Brain microvascular endothelial cell (primary cell): Measurements from ENCODE around the gene UQCC2.

ENCODE experiments used
- DNase-seq: peaks from one replicate; pipeline ENCODE4 v3.0.0-alpha.2; 2020
- H3K27ac ChIP-seq: fragments of 250-450 bp; sonication (Bioruptor Pico); 2 replicates; pipeline ENCODE4 v1.5.1; 2020; ENCODE audit warnings: mild to moderate bottlenecking, moderate library complexity
- H3K27me3 ChIP-seq: fragments of 250-450 bp; sonication (Bioruptor Pico); replicated peaks from 2 replicates; pipeline ENCODE4 v1.5.1; 2020; ENCODE audit warnings: mild to moderate bottlenecking
- H3K36me3 ChIP-seq: fragments of 250-450 bp; sonication (Bioruptor Pico); replicated peaks from 2 replicates; pipeline ENCODE4 v1.5.1; 2020; ENCODE audit warnings: mild to moderate bottlenecking
- H3K4me3 ChIP-seq: 2 replicates; pipeline ENCODE4 v1.5.1; 2011; ENCODE audit warnings: low read depth, mild to moderate bottlenecking, control low read depth, low read length, moderate library complexity
- in situ Hi-C: cut with HindIII; loops from 2 replicates; pipeline ENCODE4 v1.10.0; 2017; ENCODE audit warnings: low sequenced_read_pairs, low pct_ligation_motif_present
- TF ChIP-seq, protein P1 (sequence below): IDR thresholded peaks from 2 replicates; pipeline ENCODE4 v1.5.1; 2011; ENCODE audit warnings: low read depth, mild to moderate bottlenecking, moderate library complexity, low read length, control low read depth, inconsistent platforms; ENCODE audit errors: missing control alignments

Gene UQCC2

DNA sequence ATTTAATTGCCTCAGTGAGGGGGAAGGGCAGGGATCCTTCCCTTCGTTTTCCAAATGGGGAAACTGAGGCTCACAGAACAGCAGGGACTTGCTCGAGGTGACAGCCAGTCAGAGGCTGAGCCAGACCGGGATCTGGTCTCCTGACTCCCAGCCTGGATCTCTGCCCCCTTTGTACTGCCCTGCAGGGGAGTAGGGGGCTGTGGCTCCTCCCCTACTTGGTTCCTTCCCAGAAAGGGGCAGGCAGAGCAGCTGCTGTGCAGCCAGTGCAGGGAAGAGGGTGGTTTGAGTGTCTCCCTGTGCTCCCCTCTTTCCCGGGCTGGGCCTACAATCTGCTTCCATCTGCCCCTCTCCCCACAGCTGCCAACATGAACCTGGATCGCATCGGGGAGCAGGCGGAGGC is 37.6 kb downstream of the UQCC2 start:
- in situ Hi-C loops = no loop called here
- Histone ChIP-seq H3K36me3 (no peaks in the 10 kb centered on the region), H3K27ac (no peak overlapping the region), H3K4me3 (no peak overlapping the region), H3K27me3 (no peaks in the 10 kb centered on the region)
- DNase-seq = no peak
- TF ChIP-seq, protein P1, sequence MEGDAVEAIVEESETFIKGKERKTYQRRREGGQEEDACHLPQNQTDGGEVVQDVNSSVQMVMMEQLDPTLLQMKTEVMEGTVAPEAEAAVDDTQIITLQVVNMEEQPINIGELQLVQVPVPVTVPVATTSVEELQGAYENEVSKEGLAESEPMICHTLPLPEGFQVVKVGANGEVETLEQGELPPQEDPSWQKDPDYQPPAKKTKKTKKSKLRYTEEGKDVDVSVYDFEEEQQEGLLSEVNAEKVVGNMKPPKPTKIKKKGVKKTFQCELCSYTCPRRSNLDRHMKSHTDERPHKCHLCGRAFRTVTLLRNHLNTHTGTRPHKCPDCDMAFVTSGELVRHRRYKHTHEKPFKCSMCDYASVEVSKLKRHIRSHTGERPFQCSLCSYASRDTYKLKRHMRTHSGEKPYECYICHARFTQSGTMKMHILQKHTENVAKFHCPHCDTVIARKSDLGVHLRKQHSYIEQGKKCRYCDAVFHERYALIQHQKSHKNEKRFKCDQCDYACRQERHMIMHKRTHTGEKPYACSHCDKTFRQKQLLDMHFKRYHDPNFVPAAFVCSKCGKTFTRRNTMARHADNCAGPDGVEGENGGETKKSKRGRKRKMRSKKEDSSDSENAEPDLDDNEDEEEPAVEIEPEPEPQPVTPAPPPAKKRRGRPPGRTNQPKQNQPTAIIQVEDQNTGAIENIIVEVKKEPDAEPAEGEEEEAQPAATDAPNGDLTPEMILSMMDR = no peak

DNA sequence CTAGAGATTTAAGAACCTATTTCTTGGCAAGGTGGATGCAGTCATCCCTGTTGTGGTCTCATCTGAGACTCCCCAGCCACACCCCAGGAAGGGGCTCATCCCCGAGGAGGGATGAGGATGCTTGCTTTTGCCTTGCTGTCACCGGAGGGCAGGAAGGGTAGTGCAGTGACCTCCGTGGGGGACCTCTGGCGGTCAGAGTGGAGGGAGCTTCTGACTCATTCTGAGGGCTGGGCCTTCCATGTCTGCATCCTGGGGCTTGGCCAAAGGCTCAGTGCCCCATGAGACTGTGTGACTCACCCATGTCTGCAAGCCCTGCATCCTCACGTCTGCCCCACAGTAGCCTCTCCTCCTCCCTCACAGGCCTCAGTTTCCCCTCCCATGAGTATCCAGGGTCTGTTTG is 38.7 kb downstream of the UQCC2 start:
- in situ Hi-C loops = no loop called here
- H3K27ac ChIP-seq = no peak overlapping the region
- peak; percentile 95 for DNase-seq
- no peak overlapping the region for H3K4me3 ChIP-seq
- H3K27me3 ChIP-seq = no peaks in the 10 kb centered on the region
- TF ChIP-seq, protein P1 = peak; percentile 71
- no peaks in the 10 kb centered on the region for H3K36me3 ChIP-seq

DNA sequence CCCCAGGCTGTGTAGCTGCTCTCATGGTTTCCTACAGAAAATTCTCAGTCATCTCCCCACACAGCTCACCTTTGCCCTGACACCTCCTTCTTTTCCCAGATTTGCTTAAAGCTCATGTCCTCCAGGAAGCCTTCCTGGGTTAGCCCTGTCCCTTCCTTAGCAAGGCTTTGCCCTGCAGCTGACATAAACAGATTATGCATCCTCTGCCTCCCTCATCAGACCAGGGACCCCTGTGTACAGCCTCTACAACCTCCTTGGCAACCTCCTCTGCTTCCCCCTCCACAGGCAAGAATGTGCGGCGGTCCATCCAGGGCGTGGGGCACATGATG is 39.8 kb downstream of the UQCC2 start:
- Histone ChIP-seq H3K36me3 (no peaks in the 10 kb centered on the region), H3K27me3 (no peaks in the 10 kb centered on the region), H3K4me3 (no peak overlapping the region), H3K27ac (no peak overlapping the region)
- DNase-seq = no peak
- in situ Hi-C loops = no loop called here
- TF ChIP-seq, protein P1 = no peak

DNA sequence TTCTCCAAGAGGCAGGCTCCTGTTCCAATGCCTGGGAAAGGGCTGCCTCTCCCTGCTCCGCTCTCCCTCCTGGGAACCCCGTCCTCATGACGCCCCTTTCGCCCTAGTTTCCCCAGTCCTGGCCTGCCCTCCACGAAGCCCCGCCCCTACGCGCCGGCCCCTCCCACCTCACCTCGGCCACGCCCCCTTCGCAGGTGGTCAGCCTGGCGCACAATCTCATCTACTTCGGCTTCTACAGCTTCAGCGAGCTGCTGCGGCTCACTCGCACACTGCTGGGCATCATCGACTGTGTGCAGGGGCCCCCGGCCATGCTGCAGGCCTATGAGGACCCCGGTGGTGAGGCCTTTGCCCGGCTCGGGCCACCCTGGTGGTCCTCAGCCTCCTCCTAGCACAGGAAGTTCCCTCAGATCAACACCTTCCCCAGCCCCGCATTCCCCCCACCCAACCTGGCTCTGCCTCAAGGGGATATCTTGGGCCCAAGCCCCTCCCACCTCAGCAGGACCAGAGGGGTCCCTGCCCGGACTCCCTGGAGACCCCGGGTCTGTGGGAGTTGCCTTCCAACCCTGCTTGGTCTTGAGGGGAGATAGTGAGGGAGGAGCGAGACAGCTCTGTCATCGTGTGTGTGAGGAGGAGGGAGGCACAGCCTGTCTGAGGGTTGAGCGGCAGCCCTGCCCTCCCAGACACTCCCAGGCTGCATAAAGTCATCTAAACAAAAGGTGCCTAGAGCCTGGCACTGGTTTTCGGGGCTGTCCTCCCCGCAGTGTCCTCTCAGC is 40.3 kb downstream of the UQCC2 start:
- Histone ChIP-seq H3K36me3 (no peaks in the 10 kb centered on the region), H3K4me3 (no peak overlapping the region)
- TF ChIP-seq, protein P1 = no peak

DNA sequence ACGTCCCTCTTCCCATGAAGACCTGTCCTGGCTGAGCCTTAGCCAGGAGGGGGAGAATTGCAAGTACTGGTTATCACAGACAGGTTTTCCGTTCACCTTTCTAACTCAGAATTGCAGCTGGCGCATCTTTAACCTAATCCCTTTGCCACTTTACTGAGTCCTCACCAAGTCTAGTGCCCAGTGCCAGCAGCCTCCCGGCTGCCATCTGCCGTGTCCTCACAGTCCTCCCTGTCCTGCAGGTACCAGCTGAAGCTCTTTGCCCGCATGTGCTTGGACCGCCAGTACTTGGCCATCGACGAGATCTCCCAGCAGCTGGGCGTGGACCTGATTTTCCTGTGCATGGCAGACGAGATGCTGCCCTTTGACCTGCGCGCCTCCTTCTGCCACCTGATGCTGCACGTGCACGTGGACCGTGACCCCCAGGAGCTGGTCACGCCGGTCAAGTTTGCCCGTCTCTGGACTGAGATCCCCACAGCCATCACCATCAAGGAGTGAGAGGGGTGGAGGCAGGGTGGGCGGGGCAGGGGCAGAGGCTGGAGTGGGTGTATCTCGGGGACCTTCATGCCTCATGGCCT is 41.3 kb downstream of the UQCC2 start:
- Histone ChIP-seq H3K27me3 (no peaks in the 10 kb centered on the region), H3K36me3 (no peaks in the 10 kb centered on the region), H3K27ac (no peak overlapping the region), H3K4me3 (no peak overlapping the region)
- no peak for DNase-seq
- TF ChIP-seq, protein P1 = no peak
- in situ Hi-C loops = no loop called here

More for the DNA sequence above, 40.3 kb downstream of the UQCC2 start:
- Histone ChIP-seq H3K27ac (no peak overlapping the region), H3K27me3 (no peaks in the 10 kb centered on the region)
- DNase-seq = no peak
- in situ Hi-C loops = no loop called here

DNA sequence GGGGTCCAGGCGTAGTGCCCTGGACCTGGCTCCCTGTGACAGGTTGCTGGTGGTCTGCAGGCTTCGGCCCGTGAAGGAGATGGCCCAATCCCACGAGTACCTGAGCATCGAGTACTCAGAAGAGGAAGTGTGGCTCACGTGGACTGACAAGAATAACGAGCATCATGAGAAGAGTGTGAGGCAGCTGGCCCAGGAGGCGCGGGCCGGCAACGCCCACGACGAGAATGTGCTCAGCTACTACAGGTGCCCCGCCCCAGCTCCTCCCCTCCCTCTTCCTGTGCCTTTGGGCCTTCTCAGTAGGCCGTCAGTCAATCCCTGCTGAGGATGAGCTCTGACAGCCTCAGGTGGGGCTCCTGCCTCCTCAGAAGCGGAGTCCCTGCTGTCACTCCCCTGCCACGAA is 42.6 kb downstream of the UQCC2 start:
- TF ChIP-seq, protein P1 = no peak
- Histone ChIP-seq H3K4me3 (no peak overlapping the region), H3K36me3 (no peaks in the 10 kb centered on the region), H3K27me3 (no peaks in the 10 kb centered on the region), H3K27ac (no peak overlapping the region)
- in situ Hi-C loops = no loop called here
- no peak for DNase-seq
